Ascending aorta (tissue), 2 donors: ENCODE results near the gene PER1. TPM values are rescaled to one million over a fixed set of nuclear protein-coding genes. Genes with fewer than 3 reads are reported as not detected.

ENCODE experiments used
- DNase-seq, 2 donors: peaks; one replicate each; pipeline ENCODE4 v3.0.0-alpha.2; 2019; ENCODE audit warnings: low spot score in 2 of 2
- H3K27ac ChIP-seq, 2 donors: fragments of 200-600 bp; sonication (generic); one replicate each; pipeline ENCODE4 v1.5.1; 2016 to 2017; ENCODE audit warnings: mild to moderate bottlenecking in 1 of 2
- H3K27me3 ChIP-seq: fragments of 200-600 bp; sonication (generic); one replicate; pipeline ENCODE4 v1.5.1; 2017
- H3K36me3 ChIP-seq, 2 donors: fragments of 200-600 bp; sonication (generic); one replicate each; pipeline ENCODE4 v1.5.1; 2016
- H3K4me1 ChIP-seq, 2 donors: fragments of 200-600 bp; sonication (generic); one replicate each; pipeline ENCODE4 v1.5.1; 2016 to 2017; ENCODE audit warnings: mild to moderate bottlenecking in 1 of 2
- H3K4me3 ChIP-seq, 2 donors: fragments of 200-600 bp; sonication (generic); one replicate each; pipeline ENCODE4 v1.5.1; 2016 to 2017; ENCODE audit warnings: mild to moderate bottlenecking in 1 of 2
- H3K9me3 ChIP-seq, 2 donors: fragments of 200-600 bp; sonication (generic); one replicate each; pipeline ENCODE4 v1.5.1; 2016
- intact Hi-C: fragments of 100-400 bp; cut with DNase I; formaldehyde crosslinking; loops from one replicate; pipeline ENCODE4 v1.15.1; 2023
- total RNA-seq: library from RNA; depleted of rRNA; stranded (reverse); fragments of >200 nt; gene quantifications from one replicate; pipeline ENCODE4 v1.1.0, GENCODE V29; 2016
- TF ChIP-seq, protein P1 (sequence below), 3 experiments: fragments of 200-600 bp in 2 of 3; fragments of 450-650 bp in 1 of 3; sonication (generic) in 2 of 3; IDR thresholded peaks; one replicate each; pipeline ENCODE4 v1.5.1; 2016 to 2019; ENCODE audit warnings: antibody characterized with exemption in 3 of 3, mild to moderate bottlenecking in 1 of 3, moderate library complexity in 1 of 3

Gene PER1
- total RNA-seq, 1 donor from 2014 or later = 178 TPM

DNA sequence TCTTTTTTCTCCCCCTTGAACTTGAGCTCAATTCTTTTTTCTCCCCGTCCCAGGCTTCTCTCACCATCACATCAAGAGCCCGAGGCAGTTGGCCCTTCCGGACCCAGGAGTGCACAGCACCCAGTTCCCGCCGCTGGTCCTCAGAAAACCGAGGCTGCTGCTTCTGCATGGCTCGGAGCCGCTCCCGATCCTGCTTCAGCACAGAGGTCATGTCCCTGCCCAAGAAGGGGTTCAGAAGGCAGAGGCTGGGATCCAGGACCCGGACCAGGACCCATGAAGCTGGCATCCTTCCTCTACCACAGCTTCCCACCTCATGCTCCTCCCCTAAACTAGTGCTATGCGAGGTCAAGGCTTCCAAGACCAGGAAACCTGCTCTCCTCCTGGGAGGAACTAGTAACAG is 10.5 kb downstream of the PER1 start:
- no peaks in the 10 kb centered on the region for H3K27me3 ChIP-seq
- DNase-seq = no peak
- TF ChIP-seq, protein P1, sequence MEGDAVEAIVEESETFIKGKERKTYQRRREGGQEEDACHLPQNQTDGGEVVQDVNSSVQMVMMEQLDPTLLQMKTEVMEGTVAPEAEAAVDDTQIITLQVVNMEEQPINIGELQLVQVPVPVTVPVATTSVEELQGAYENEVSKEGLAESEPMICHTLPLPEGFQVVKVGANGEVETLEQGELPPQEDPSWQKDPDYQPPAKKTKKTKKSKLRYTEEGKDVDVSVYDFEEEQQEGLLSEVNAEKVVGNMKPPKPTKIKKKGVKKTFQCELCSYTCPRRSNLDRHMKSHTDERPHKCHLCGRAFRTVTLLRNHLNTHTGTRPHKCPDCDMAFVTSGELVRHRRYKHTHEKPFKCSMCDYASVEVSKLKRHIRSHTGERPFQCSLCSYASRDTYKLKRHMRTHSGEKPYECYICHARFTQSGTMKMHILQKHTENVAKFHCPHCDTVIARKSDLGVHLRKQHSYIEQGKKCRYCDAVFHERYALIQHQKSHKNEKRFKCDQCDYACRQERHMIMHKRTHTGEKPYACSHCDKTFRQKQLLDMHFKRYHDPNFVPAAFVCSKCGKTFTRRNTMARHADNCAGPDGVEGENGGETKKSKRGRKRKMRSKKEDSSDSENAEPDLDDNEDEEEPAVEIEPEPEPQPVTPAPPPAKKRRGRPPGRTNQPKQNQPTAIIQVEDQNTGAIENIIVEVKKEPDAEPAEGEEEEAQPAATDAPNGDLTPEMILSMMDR (IDR thresholded peaks at IDR 0.05) = no peak
- peaks cover 4 to 16% of the 10 kb centered on the region in 2 donors for H3K4me1 ChIP-seq
- H3K36me3 ChIP-seq = peaks cover 76% of the 10 kb centered on the region in 2 donors
- intact Hi-C loops = no loop called here
- H3K27ac ChIP-seq = peak overlapping the region; percentile 13 to 60
- no peak overlapping the region for H3K4me3 ChIP-seq
- H3K9me3 ChIP-seq = no peaks in the 10 kb centered on the region

DNA sequence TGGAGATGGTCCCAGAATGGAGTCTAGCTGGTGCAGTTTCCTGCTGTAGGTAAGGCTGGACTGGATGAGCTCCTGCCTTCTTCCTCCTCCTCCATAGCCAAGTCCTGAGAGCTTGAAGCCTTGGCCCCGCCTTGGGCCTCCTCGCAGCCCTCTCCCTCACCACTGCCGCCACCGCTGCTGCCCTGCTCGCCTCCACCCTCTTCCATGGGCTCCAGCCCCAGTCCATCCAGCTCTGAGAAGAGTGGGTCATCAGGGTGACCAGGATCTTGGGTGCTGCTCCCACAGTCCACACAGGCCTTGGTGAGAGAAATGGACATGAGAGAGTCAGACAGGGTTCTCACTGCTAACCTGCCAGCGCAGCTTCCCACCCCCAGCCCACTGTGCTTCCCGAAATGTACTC is 11.2 kb downstream of the PER1 start:
- H3K4me3 ChIP-seq = no peak overlapping the region
- H3K27ac ChIP-seq = peak overlapping the region in 1 of 2 donors; percentile 77
- TF ChIP-seq, protein P1 (IDR thresholded peaks at IDR 0.05) = no peak
- intact Hi-C loops = no loop called here
- peaks cover 4 to 16% of the 10 kb centered on the region in 2 donors for H3K4me1 ChIP-seq
- no peaks in the 10 kb centered on the region for H3K27me3 ChIP-seq
- DNase-seq = no peak
- H3K36me3 ChIP-seq = peaks cover 69% of the 10 kb centered on the region in 2 donors
- H3K9me3 ChIP-seq = no peaks in the 10 kb centered on the region

DNA sequence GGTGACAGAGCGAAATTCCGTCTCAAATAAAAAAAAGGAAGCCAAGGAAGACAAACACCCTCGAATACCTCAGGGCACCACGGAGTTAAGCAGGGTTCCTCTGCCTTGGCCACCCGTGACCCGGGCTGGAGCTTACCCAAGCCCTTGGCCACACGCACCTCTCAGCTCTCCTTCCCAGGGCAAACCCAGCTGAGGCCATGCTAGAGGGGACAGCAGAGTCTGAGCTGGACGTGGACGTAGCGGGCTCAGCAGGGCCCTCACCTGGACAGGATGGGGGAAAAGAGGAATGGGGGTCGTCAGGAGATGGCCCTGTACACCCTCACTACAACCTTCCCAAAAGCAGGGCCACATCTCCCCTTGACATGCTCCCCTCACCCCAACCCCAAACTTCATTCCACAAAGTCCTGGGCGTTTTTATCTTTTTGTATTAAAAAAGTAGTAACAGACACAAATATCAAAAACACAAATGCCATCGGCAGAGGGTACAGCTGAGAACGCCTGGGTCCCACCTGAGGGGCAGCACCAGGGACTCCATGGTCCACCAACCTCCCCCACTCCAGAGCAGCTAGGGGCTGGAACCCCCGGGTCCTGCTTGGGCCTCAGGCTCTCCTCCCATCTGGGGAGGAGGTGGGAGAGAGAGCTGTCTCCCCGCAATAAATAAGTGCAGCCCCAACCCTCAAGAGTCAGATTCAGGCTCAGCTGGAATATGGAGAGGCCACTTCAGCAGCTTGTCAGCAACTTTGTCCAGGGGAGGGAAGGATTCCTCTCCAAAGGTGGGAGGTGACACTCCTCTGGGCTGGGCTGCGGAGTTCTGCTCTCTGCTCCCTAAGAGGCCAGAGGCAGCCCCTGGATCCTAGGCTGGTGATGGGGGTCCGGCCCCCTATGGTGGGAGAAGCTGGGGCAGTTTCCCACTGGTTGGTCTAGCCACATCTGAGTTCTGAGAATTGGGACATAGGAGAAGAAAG is 11.9 kb downstream of the PER1 start:
- Histone ChIP-seq H3K9me3 (no peaks in the 10 kb centered on the region), H3K27me3 (no peaks in the 10 kb centered on the region), H3K27ac (peak overlapping the region in 1 of 2 donors; percentile 77), H3K4me3 (no peak overlapping the region), H3K4me1 (peaks cover 4 to 16% of the 10 kb centered on the region in 2 donors), H3K36me3 (peaks cover 62% of the 10 kb centered on the region in 2 donors)
- TF ChIP-seq, protein P1 (IDR thresholded peaks at IDR 0.05) = no peak
- intact Hi-C loops = no loop called here
- DNase-seq = no peak

DNA sequence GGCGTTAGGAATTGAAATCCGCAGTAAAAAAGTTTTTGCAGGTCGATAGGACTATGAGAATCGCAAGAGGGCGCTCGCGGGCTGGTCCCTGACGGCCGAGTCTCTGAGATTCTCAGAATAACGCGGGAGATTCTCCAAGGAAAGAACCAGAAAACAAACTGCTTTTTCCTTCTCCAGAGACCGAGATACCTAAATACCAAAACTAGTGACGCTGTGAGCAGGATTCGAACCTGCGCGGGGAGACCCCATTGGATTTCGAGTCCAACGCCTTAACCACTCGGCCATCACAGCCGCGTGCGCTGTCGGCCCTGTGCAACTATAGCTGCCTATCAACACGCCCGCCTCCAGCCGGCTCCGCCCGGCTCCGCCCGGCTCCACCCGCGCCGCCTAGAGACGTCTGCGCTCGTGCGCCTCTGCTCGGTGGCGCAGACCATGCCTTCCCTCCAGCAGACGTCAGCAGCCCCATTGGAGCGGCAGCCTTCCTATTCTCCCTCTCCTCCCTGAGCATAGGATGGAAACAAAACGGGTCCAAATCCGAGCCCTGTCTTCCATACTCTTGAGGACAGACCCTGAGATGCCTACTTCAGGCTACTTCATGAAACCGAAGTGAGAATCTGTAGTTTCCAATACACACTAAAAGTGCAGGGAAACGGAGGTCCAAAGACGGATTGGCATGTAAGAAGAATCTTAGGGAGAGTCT is 13.4 kb downstream of the PER1 start:
- intact Hi-C loops = loop anchor here (1.0 to 5.0 kb wide), 6 partner anchors 12 to 110 kb away; partner anchors contain the start of genes CTC1, HES7 and PFAS
- peak overlapping the region; percentile 77 for H3K27ac ChIP-seq
- no peaks in the 10 kb centered on the region for H3K9me3 ChIP-seq
- H3K27me3 ChIP-seq = no peaks in the 10 kb centered on the region
- peak overlapping the region; percentile 11 to 36 for H3K4me3 ChIP-seq
- peaks cover 46 to 47% of the 10 kb centered on the region in 2 donors for H3K36me3 ChIP-seq
- peaks cover 4 to 16% of the 10 kb centered on the region in 2 donors for H3K4me1 ChIP-seq
- TF ChIP-seq, protein P1 (IDR thresholded peaks at IDR 0.05) = peak; percentile 82 to 91 (median 87)
- peak; percentile 86 to 98 for DNase-seq

DNA sequence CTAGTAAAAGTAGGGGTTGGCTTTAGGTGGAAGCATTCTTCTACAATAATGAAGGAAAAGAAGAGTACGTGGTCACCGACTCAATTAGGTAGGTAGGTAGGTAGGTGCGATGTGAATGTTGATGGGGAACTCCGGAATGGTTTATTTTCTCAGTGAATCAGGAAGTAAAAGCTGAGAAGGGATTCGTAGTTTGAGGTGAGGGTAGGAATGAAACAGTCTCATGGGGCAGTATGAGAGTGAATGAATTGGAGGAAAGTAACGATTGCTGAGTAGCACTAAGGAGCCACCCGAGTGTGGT is 13.9 kb downstream of the PER1 start:
- peaks cover 4 to 16% of the 10 kb centered on the region in 2 donors for H3K4me1 ChIP-seq
- intact Hi-C loops = loop anchor here (1.0 to 5.0 kb wide), 4 partner anchors 14 to 110 kb away; partner anchors contain the start of genes CTC1, HES7 and PFAS

More for the DNA sequence above, 13.9 kb downstream of the PER1 start:
- peak overlapping the region in 1 of 2 donors; percentile 36 for H3K4me3 ChIP-seq
- DNase-seq = no peak
- TF ChIP-seq, protein P1 (IDR thresholded peaks at IDR 0.05) = no peak
- H3K27me3 ChIP-seq = no peaks in the 10 kb centered on the region
- H3K9me3 ChIP-seq = no peaks in the 10 kb centered on the region
- peaks cover 41 to 42% of the 10 kb centered on the region in 2 donors for H3K36me3 ChIP-seq
- peak overlapping the region; percentile 77 for H3K27ac ChIP-seq
